GM12873 (cell line): Measurements from ENCODE around the gene STXBP4.

Experiments
- CTCF ChIP-seq: IDR thresholded peaks from 2 replicates; pipeline ENCODE4 v1.5.1; 2012; ENCODE audit warnings: low read depth, mild to moderate bottlenecking, moderate library complexity, low read length, control low read depth; ENCODE audit not compliant: insufficient read depth; ENCODE audit errors: missing control alignments

Gene STXBP4

GRCh38 chr17:55116440-55116914, 147.9 kb downstream of the STXBP4 start:
- TF ChIP-seq CTCF, result no peak

GRCh38 chr17:55117164-55117563, 148.6 kb downstream of the STXBP4 start:
- no peak for TF ChIP-seq CTCF

- TF ChIP-seq CTCF, result no peak
Observed at GRCh38 chr17:55120651-55121050, 152.1 kb downstream of the STXBP4 start.

- no peak for TF ChIP-seq CTCF
Observed at GRCh38 chr17:55121268-55121667, 152.7 kb downstream of the STXBP4 start.

GRCh38 chr17:55122114-55122513, 153.5 kb downstream of the STXBP4 start:
- no peak for TF ChIP-seq CTCF

GRCh38 chr17:55124730-55125360, 156.3 kb downstream of the STXBP4 start:
- no peak for TF ChIP-seq CTCF

- no peak for TF ChIP-seq CTCF
Observed at GRCh38 chr17:55133583-55133982, 165.0 kb downstream of the STXBP4 start.
